PC-3 (cell line): ENCODE results near the gene ATG9A. TPM values are rescaled to one million over a fixed set of nuclear protein-coding genes. Genes with fewer than 3 reads are reported as not detected.
A peak's percentile ranks its signal among the peaks of the same experiment; 100 is the strongest.

ENCODE experiments used
- ATAC-seq: fragments of 200-7000 bp; cut with Tn5 transposase; 2 replicates; pipeline ENCODE4 v1.9.1; 2020; ENCODE audit warnings: mild to moderate bottlenecking, moderate library complexity
- BruUV-seq: library from RNA; stranded (reverse); fragments of 400-500 nt; replicated peaks from 2 replicates; lab custom pipeline; 2021; lab: Mats Ljungman, UMichigan
- CTCF ChIA-PET: fragments of 300-600 bp; sonication (Branson Sonifier 250); formaldehyde crosslinking; loops from one replicate; lab custom pipeline; 2022; ENCODE audit warnings: antibody characterized with exemption; lab: Charles Lee
- POLR2A ChIA-PET: fragments of 300-600 bp; sonication (Branson Sonifier 250); formaldehyde crosslinking; loops from one replicate; lab custom pipeline; 2022; ENCODE audit warnings: antibody characterized with exemption; ENCODE audit not compliant: unreplicated experiment; lab: Charles Lee
- DNase-seq: peaks from one replicate; pipeline ENCODE4 v3.0.0-alpha.2; 2015
- H2AFZ ChIP-seq: fragments of 300-600 bp; sonication (generic); 2 replicates; pipeline ENCODE4 v1.6.0; 2016; ENCODE audit warnings: antibody characterized with exemption, low read length
- H3F3A ChIP-seq: fragments of 300-600 bp; sonication (generic); one replicate; pipeline ENCODE4 v1.6.0; 2017; ENCODE audit warnings: antibody characterized with exemption, low read length, control low read depth, mild to moderate bottlenecking; ENCODE audit not compliant: unreplicated experiment
- H3K27ac ChIP-seq: fragments of 300-600 bp; sonication (generic); 2 replicates; pipeline ENCODE4 v1.5.1; 2016; ENCODE audit warnings: mild to moderate bottlenecking, low read length
- H3K27me3 ChIP-seq: fragments of 300-600 bp; sonication (generic); 2 replicates; pipeline ENCODE4 v1.6.1; 2016; ENCODE audit warnings: low read length, mixed read lengths
- H3K36me3 ChIP-seq: fragments of 300-600 bp; sonication (generic); 2 replicates; pipeline ENCODE4 v1.6.1; 2016; ENCODE audit warnings: low read depth, mixed run types, low read length, mixed read lengths
- H3K4me1 ChIP-seq: fragments of 300-600 bp; sonication (generic); 2 replicates; pipeline ENCODE4 v1.5.1; 2016; ENCODE audit warnings: low read length; ENCODE audit not compliant: insufficient read depth
- H3K4me2 ChIP-seq: fragments of 300-600 bp; sonication (generic); 2 replicates; pipeline ENCODE4 v1.6.0; 2016; ENCODE audit warnings: low read length
- H3K4me3 ChIP-seq: fragments of 300-600 bp; sonication (generic); 2 replicates; pipeline ENCODE4 v1.5.1; 2016; ENCODE audit warnings: mild to moderate bottlenecking, low read length, mixed read lengths
- H3K79me2 ChIP-seq: fragments of 300-600 bp; sonication (generic); 2 replicates; pipeline ENCODE4 v1.6.1; 2017; ENCODE audit warnings: low read length, mixed read lengths
- H3K9ac ChIP-seq: fragments of 300-600 bp; sonication (generic); 2 replicates; pipeline ENCODE4 v1.6.0; 2016; ENCODE audit warnings: mild to moderate bottlenecking, low read length
- H3K9me2 ChIP-seq: fragments of 300-600 bp; sonication (generic); replicated peaks from 2 replicates; pipeline ENCODE4 v1.6.1; 2016; ENCODE audit warnings: mixed run types, low read length, mixed read lengths
- H3K9me3 ChIP-seq: fragments of 300-600 bp; sonication (generic); 2 replicates; pipeline ENCODE4 v1.6.1; 2016; ENCODE audit warnings: low read length, mixed read lengths
- H4K20me1 ChIP-seq: fragments of 300-600 bp; sonication (generic); 2 replicates; pipeline ENCODE4 v1.6.1; 2016; ENCODE audit warnings: low read length, mixed read lengths
- CTCF ChIP-seq: fragments of 300-600 bp; sonication (generic); conservative IDR thresholded peaks from 2 replicates; pipeline ENCODE4 v1.5.1; 2017; ENCODE audit warnings: antibody characterized with exemption, low read depth, mild to moderate bottlenecking, low read length
- EZH2 ChIP-seq: fragments of 300-600 bp; sonication (generic); IDR thresholded peaks from one replicate; pipeline ENCODE4 v1.6.1; 2017; ENCODE audit warnings: antibody characterized with exemption, mild to moderate bottlenecking, low read length; ENCODE audit not compliant: unreplicated experiment
- EZH2phosphoT487 ChIP-seq: fragments of 300-600 bp; sonication (generic); IDR thresholded peaks from 2 replicates; pipeline ENCODE4 v1.6.1; 2018; ENCODE audit warnings: mild to moderate bottlenecking, antibody characterized with exemption, low read length, borderline replicate concordance
- intact Hi-C: fragments of 100-400 bp; cut with micrococcal nuclease; formaldehyde crosslinking; loops from 2 replicates; pipeline ENCODE4 v1.9.0; 2023
- total RNA-seq: library from RNA; depleted of rRNA; stranded (reverse); fragments of >200 nt; gene quantifications from 2 replicates; pipeline ENCODE4 v1.2.3, GENCODE V29; 2014

Gene ATG9A
- total RNA-seq, 1 experiment from 2014 or later: 59.6 TPM

GRCh38 chr2:219175928-219176817, 53.3 kb downstream of the ATG9A start:
- Histone ChIP-seq H2AFZ (peak overlapping the region; percentile 93), H3F3A (peaks cover 5% of the 10 kb centered on the region), H3K4me1 (peaks cover 24% of the 10 kb centered on the region), H3K36me3 (peaks cover 22% of the 10 kb centered on the region; the same call in 1 of the 2 replicates), H3K27ac (peak overlapping the region; percentile 94), H3K9ac (peak overlapping the region; percentile 87), H3K27me3 (no peaks in the 10 kb centered on the region), H3K9me3 (no peaks in the 10 kb centered on the region), H3K9me2 (no peaks in the 10 kb centered on the region), H4K20me1 (peaks cover 4% of the 10 kb centered on the region; the same call in 1 of the 2 replicates), H3K4me2 (peak overlapping the region; percentile 98), H3K4me3 (peak overlapping the region; percentile 83), H3K79me2 (peaks cover 50% of the 10 kb centered on the region)
- CTCF ChIA-PET: interaction anchor here (0.8 to 0.9 kb wide), 4 partner anchors 41 to 119 kb away, joined by 3 to 5 read pairs (median 4); no protein-coding TSS in a partner anchor
- BruUV-seq: TSS peak; percentile 24
- DNase-seq: peak; percentile 26
- TF ChIP-seq EZH2 (no peak), EZH2phosphoT487 (no peak), CTCF (no peak; the same call in 1 of the 2 replicates)
- intact Hi-C loops: loop anchor here (1.0 to 5.0 kb wide), 2 partner anchors 16 to 121 kb away; partner anchors contain the start of gene NHEJ1
- peak; percentile 41 for ATAC-seq
- POLR2A ChIA-PET: interaction anchor here (0.6 kb wide), 2 partner anchors 42 to 117 kb away, joined by 3 to 4 read pairs; no protein-coding TSS in a partner anchor

DNA sequence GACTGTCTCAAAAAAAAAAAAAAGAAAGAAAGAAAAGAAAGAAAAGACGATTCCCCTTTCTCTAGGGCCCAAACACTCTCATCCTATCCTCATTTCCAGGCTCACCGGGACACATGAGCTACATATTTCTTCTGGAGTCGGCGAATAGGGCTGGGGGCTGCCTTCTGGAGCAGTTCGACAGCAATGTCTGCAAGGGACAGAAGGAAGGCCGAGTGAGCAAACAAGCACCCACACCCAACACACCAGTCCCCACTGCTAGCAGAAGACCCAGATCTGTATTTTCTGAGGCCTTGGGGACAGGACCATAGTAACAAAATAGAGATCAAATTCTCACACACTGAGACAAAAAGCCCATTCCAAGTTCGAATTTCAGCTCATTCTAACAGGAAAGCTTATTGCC, 54.0 kb downstream of the ATG9A start:
- H3K9me2 ChIP-seq: no peaks in the 10 kb centered on the region
- no peak overlapping the region for H2AFZ ChIP-seq
- H3K27me3 ChIP-seq: no peaks in the 10 kb centered on the region
- ChIA-PET POLR2A (no interaction called here), CTCF (interaction anchor here (0.8 kb wide), 1 partner anchor 120 kb away, joined by 5 read pairs; no protein-coding TSS in a partner anchor)
- no TSS peak for BruUV-seq
- ATAC-seq (no peak), DNase-seq (no peak)
- peak overlapping the region; percentile 87; the same call in 1 of the 2 replicates for H3K9ac ChIP-seq
- H3K9me3 ChIP-seq: no peaks in the 10 kb centered on the region
- peak overlapping the region; percentile 83 for H3K4me3 ChIP-seq
- peaks cover 4% of the 10 kb centered on the region; the same call in 1 of the 2 replicates for H4K20me1 ChIP-seq
- H3K4me2 ChIP-seq: peak overlapping the region; percentile 98
- H3K27ac ChIP-seq: no peak overlapping the region
- H3K4me1 ChIP-seq: peaks cover 24% of the 10 kb centered on the region
- H3F3A ChIP-seq: peaks cover 5% of the 10 kb centered on the region
- no peak for TF ChIP-seq EZH2
- TF ChIP-seq CTCF: no peak
- no peak for TF ChIP-seq EZH2phosphoT487
- peaks cover 15% of the 10 kb centered on the region; the same call in 1 of the 2 replicates for H3K36me3 ChIP-seq
- intact Hi-C loops: loop anchor here (5.0 kb wide), 1 partner anchor 122 kb away; no protein-coding TSS in a partner anchor
- H3K79me2 ChIP-seq: peaks cover 45% of the 10 kb centered on the region
